Prostate gland (tissue), 2 donors: ENCODE data around the gene PIK3R3. TPM values are rescaled to one million over a fixed set of nuclear protein-coding genes. Genes with fewer than 3 reads are reported as not detected.

Source experiments
- DNase-seq: peaks from one replicate; pipeline ENCODE4 v3.0.0-alpha.2; 2019; ENCODE audit warnings: low spot score
- H3K27ac ChIP-seq, 2 donors: fragments of 200-600 bp; sonication (generic); 2 replicates each; pipeline ENCODE4 v1.5.1; 2017 to 2019
- H3K27me3 ChIP-seq: fragments of 200-600 bp; sonication (generic); replicated peaks from 2 replicates; pipeline ENCODE4 v1.5.1; 2019; ENCODE audit not compliant: insufficient read depth
- H3K36me3 ChIP-seq, 2 donors: fragments of 200-600 bp; sonication (generic); 1 replicate in 1 of 2; 2 replicates in 1 of 2; pipeline versions ENCODE4 v1.5.1 to v1.8.1; 2017 to 2019
- H3K4me1 ChIP-seq: fragments of 200-600 bp; sonication (generic); replicated peaks from 2 replicates; pipeline ENCODE4 v1.5.1; 2019
- H3K4me3 ChIP-seq, 2 donors: fragments of 200-600 bp; sonication (generic); 2 replicates each; pipeline ENCODE4 v1.5.1; 2017 to 2019
- H3K9me3 ChIP-seq: fragments of 200-600 bp; sonication (generic); 2 replicates; pipeline ENCODE4 v1.5.1; 2017
- CTCF ChIP-seq, 4 experiments: fragments of 200-600 bp in 2 of 4; fragments of 450-650 bp in 2 of 4; sonication (generic) in 2 of 4; IDR thresholded peaks; 1 replicate in 3 of 4; 2 replicates in 1 of 4; pipeline ENCODE4 v1.5.1; 2016 to 2019; ENCODE audit warnings: antibody characterized with exemption in 4 of 4, mild to moderate bottlenecking in 2 of 4, moderate library complexity in 2 of 4
- POLR2A ChIP-seq: fragments of 450-650 bp; IDR thresholded peaks from one replicate; pipeline ENCODE4 v1.6.1; 2016; ENCODE audit warnings: antibody characterized with exemption, mild to moderate bottlenecking
- POLR2AphosphoS5 ChIP-seq: sonication (generic); formaldehyde crosslinking; IDR thresholded peaks from one replicate; pipeline ENCODE4 v1.6.1; 2017; ENCODE audit warnings: antibody characterized with exemption
- WGBS: methylation state at CpG from one replicate; pipeline ENCODE4 v1.1.5; 2018; 5-methylcytosine and 5-hydroxymethylcytosine counted together
- intact Hi-C: fragments of 100-400 bp; cut with DNase I; formaldehyde crosslinking; loops from one replicate; pipeline ENCODE4 v1.14.2; 2022
- total RNA-seq, 2 donors: library from RNA; depleted of rRNA; stranded (reverse); fragments of >200 nt; gene quantifications; one replicate each; pipeline ENCODE4 v1.1.0, GENCODE V29; 2016

The PIK3R3 gene
- total RNA-seq, 2 donors from 2014 or later: 9.1 to 26.5 TPM

GRCh38 chr1:46157916-46158311 lies 25.5 kb upstream of the PIK3R3 start:
- intact Hi-C loops: no loop called here
- H3K9me3 ChIP-seq: no peaks in the 10 kb centered on the region
- H3K36me3 ChIP-seq: no peaks in the 10 kb centered on the region
- no peak overlapping the region for H3K4me3 ChIP-seq
- DNase-seq: no peak
- no peak overlapping the region for H3K27ac ChIP-seq
- no peaks in the 10 kb centered on the region for H3K27me3 ChIP-seq
- H3K4me1 ChIP-seq: no peaks in the 10 kb centered on the region
- WGBS: 100% methylated on average over 1 of the region's 1 CpG
- TF ChIP-seq POLR2A: no peak
- TF ChIP-seq CTCF (IDR thresholded peaks at IDR 0.05): no peak
- TF ChIP-seq POLR2AphosphoS5: no peak

GRCh38 chr1:46153732-46154131 lies 21.3 kb upstream of the PIK3R3 start:
- 92% methylated on average over 1 of the region's 1 CpG for WGBS

GRCh38 chr1:46153228-46153627 lies 20.8 kb upstream of the PIK3R3 start:
- no peaks in the 10 kb centered on the region for H3K9me3 ChIP-seq
- DNase-seq: no peak
- 95% methylated on average over 1 of the region's 1 CpG for WGBS

More at GRCh38 chr1:46153732-46154131, 21.3 kb upstream of the PIK3R3 start:
- H3K27me3 ChIP-seq: no peaks in the 10 kb centered on the region
- no peak for TF ChIP-seq POLR2AphosphoS5
- no peak for TF ChIP-seq CTCF (IDR thresholded peaks at IDR 0.05)
- no peak for TF ChIP-seq POLR2A
- H3K4me1 ChIP-seq: no peaks in the 10 kb centered on the region
- H3K9me3 ChIP-seq: no peaks in the 10 kb centered on the region
- no peak overlapping the region for H3K27ac ChIP-seq
- no peak for DNase-seq
- H3K36me3 ChIP-seq: no peaks in the 10 kb centered on the region
- intact Hi-C loops: no loop called here
- no peak overlapping the region for H3K4me3 ChIP-seq

DNA sequence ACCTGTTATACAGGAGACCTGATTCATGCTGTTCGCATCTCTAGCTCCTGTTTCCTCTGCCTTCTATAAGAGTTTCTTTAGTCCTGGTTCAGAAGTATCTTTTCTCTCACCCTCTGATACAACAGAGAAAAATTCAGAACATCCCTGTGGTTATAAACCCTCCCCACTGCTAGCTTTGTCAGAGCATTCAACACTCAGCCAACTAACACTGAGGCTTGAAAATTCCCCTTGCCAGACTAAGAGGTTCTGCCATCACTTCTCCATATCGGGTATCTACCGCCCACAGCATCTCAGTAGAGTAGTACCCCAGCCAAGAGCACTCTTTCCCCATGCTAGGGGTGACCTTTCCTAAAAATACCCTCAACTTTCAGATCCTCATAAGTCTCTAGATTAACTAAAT lies 19.6 kb upstream of the PIK3R3 start:
- no peaks in the 10 kb centered on the region for H3K9me3 ChIP-seq
- DNase-seq: no peak
- H3K27me3 ChIP-seq: no peaks in the 10 kb centered on the region
- no peak overlapping the region for H3K27ac ChIP-seq
- H3K36me3 ChIP-seq: no peaks in the 10 kb centered on the region
- H3K4me3 ChIP-seq: no peak overlapping the region
- no peaks in the 10 kb centered on the region for H3K4me1 ChIP-seq
- intact Hi-C loops: no loop called here
- no peak for TF ChIP-seq CTCF (IDR thresholded peaks at IDR 0.05)
- TF ChIP-seq POLR2AphosphoS5: no peak
- TF ChIP-seq POLR2A: no peak
- 94% methylated on average over 3 of the region's 3 CpGs for WGBS

More at GRCh38 chr1:46153228-46153627, 20.8 kb upstream of the PIK3R3 start:
- TF ChIP-seq POLR2AphosphoS5: no peak
- no peaks in the 10 kb centered on the region for H3K4me1 ChIP-seq
- H3K27me3 ChIP-seq: no peaks in the 10 kb centered on the region
- intact Hi-C loops: no loop called here
- no peak overlapping the region for H3K27ac ChIP-seq
- H3K36me3 ChIP-seq: no peaks in the 10 kb centered on the region
- no peak overlapping the region for H3K4me3 ChIP-seq

GRCh38 chr1:46150085-46150484 lies 17.7 kb upstream of the PIK3R3 start:
- H3K36me3 ChIP-seq: no peaks in the 10 kb centered on the region
- no peak for DNase-seq
- no peaks in the 10 kb centered on the region for H3K9me3 ChIP-seq
- peak overlapping the region in 1 of 2 donors; percentile 7 for H3K27ac ChIP-seq
- no peak overlapping the region for H3K4me3 ChIP-seq
- TF ChIP-seq POLR2A: no peak
- peak; percentile 55 for TF ChIP-seq POLR2AphosphoS5
- no peak for TF ChIP-seq CTCF (IDR thresholded peaks at IDR 0.05)
- H3K4me1 ChIP-seq: no peaks in the 10 kb centered on the region
- 86% methylated on average over 2 of the region's 2 CpGs for WGBS
- H3K27me3 ChIP-seq: no peaks in the 10 kb centered on the region
- intact Hi-C loops: no loop called here
